ENCODE data around the gene REG4. TPM values are rescaled to one million over a fixed set of nuclear protein-coding genes. Genes with fewer than 3 reads are reported as not detected.
A peak's percentile ranks its signal among the peaks of the same experiment; 100 is the strongest.

REG4 gene
- total and polyA plus RNA-seq, 2 donors (not counting 1 experiment from before 2014, with no cell fraction given), result not detected

GRCh38 chr1:119815361-119815760 is 4.1 kb upstream of the REG4 start:
- Histone ChIP-seq H3K27ac (ENCODE audit: insufficient read depth, low read length) (no peak overlapping the region), H3K4me2 (ENCODE audit: extremely low read depth, insufficient read depth, low read length) (no peak overlapping the region), H3K4me3 (replicated peaks in 1 of 4; ENCODE audit: control extremely low read depth in 1 of 4, insufficient read depth in 1 of 4, low read depth in 3 of 4, low read length in 4 of 4) (no peak overlapping the region), H3K36me3 (ENCODE audit: control insufficient read depth, insufficient read depth, low read length) (no peaks in the 10 kb centered on the region), H4K20me1 (ENCODE audit: control insufficient read depth, extremely low read depth, insufficient read depth, low read length) (no peaks in the 10 kb centered on the region), H3K9me3 (ENCODE audit: control insufficient read depth, insufficient read depth, low read depth, low read length) (no peaks in the 10 kb centered on the region), H3K27me3 (ENCODE audit: control insufficient read depth, insufficient read depth, low read length) (no peaks in the 10 kb centered on the region), H3K79me2 (ENCODE audit: control insufficient read depth, insufficient read depth, low read length) (no peaks in the 10 kb centered on the region), H3K9ac (ENCODE audit: insufficient read depth, low read length) (no peak overlapping the region), H2AFZ (ENCODE audit: low read length) (no peak overlapping the region), H3K4me1 (ENCODE audit: control insufficient read depth, extremely low read depth, insufficient read depth, low read length) (no peaks in the 10 kb centered on the region)
- TF ChIP-seq CTCF (conservative IDR thresholded peaks at IDR 0.05 in 1 of 2, IDR thresholded peaks at IDR 0.05 in 1 of 2; ENCODE audit: low read depth in 1 of 2, low read length in 2 of 2) (no peak), EZH2 (IDR thresholded peaks at IDR 0.05; ENCODE audit: low read length, missing control alignments) (no peak)
- peak; percentile 5 to 81 for DNase-seq (ENCODE audit: low read depth in 2 of 2)

GRCh38 chr1:119814288-119814687 is 3.0 kb upstream of the REG4 start:
- Histone ChIP-seq H3K36me3 (ENCODE audit: control insufficient read depth, insufficient read depth, low read length) (no peaks in the 10 kb centered on the region), H3K4me3 (replicated peaks in 1 of 4; ENCODE audit: control extremely low read depth in 1 of 4, insufficient read depth in 1 of 4, low read depth in 3 of 4, low read length in 4 of 4) (no peak overlapping the region), H3K9ac (ENCODE audit: insufficient read depth, low read length) (no peak overlapping the region), H3K4me2 (ENCODE audit: extremely low read depth, insufficient read depth, low read length) (no peak overlapping the region), H2AFZ (ENCODE audit: low read length) (no peak overlapping the region), H3K9me3 (ENCODE audit: control insufficient read depth, insufficient read depth, low read depth, low read length) (no peaks in the 10 kb centered on the region), H4K20me1 (ENCODE audit: control insufficient read depth, extremely low read depth, insufficient read depth, low read length) (no peaks in the 10 kb centered on the region), H3K79me2 (ENCODE audit: control insufficient read depth, insufficient read depth, low read length) (no peaks in the 10 kb centered on the region), H3K27ac (ENCODE audit: insufficient read depth, low read length) (no peak overlapping the region), H3K4me1 (ENCODE audit: control insufficient read depth, extremely low read depth, insufficient read depth, low read length) (no peaks in the 10 kb centered on the region), H3K27me3 (ENCODE audit: control insufficient read depth, insufficient read depth, low read length) (no peaks in the 10 kb centered on the region)
- TF ChIP-seq CTCF (conservative IDR thresholded peaks at IDR 0.05 in 1 of 2, IDR thresholded peaks at IDR 0.05 in 1 of 2; ENCODE audit: low read depth in 1 of 2, low read length in 2 of 2) (no peak), EZH2 (IDR thresholded peaks at IDR 0.05; ENCODE audit: low read length, missing control alignments) (no peak)
- no peak for DNase-seq (ENCODE audit: low read depth in 2 of 2)

GRCh38 chr1:119811985-119812557 is 811 bp upstream of the REG4 start:
- Histone ChIP-seq H3K9ac (ENCODE audit: insufficient read depth, low read length) (no peak overlapping the region), H2AFZ (ENCODE audit: low read length) (no peak overlapping the region), H3K27me3 (ENCODE audit: control insufficient read depth, insufficient read depth, low read length) (peaks cover 8% of the 10 kb centered on the region), H3K36me3 (ENCODE audit: control insufficient read depth, insufficient read depth, low read length) (no peaks in the 10 kb centered on the region), H3K4me3 (replicated peaks in 1 of 4; ENCODE audit: control extremely low read depth in 1 of 4, insufficient read depth in 1 of 4, low read depth in 3 of 4, low read length in 4 of 4) (no peak overlapping the region), H3K79me2 (ENCODE audit: control insufficient read depth, insufficient read depth, low read length) (no peaks in the 10 kb centered on the region), H3K27ac (ENCODE audit: insufficient read depth, low read length) (no peak overlapping the region), H3K9me3 (ENCODE audit: control insufficient read depth, insufficient read depth, low read depth, low read length) (no peaks in the 10 kb centered on the region), H3K4me2 (ENCODE audit: extremely low read depth, insufficient read depth, low read length) (no peak overlapping the region), H4K20me1 (ENCODE audit: control insufficient read depth, extremely low read depth, insufficient read depth, low read length) (no peaks in the 10 kb centered on the region), H3K4me1 (ENCODE audit: control insufficient read depth, extremely low read depth, insufficient read depth, low read length) (no peaks in the 10 kb centered on the region)
- no peak for DNase-seq (ENCODE audit: low read depth in 2 of 2)
- no peak for TF ChIP-seq CTCF (conservative IDR thresholded peaks at IDR 0.05 in 1 of 2, IDR thresholded peaks at IDR 0.05 in 1 of 2; ENCODE audit: low read depth in 1 of 2, low read length in 2 of 2)
- no peak for TF ChIP-seq EZH2 (IDR thresholded peaks at IDR 0.05; ENCODE audit: low read length, missing control alignments)

Data from fibroblast of lung (primary cell).